Measurements from ENCODE around the gene A1BG. TPM values are rescaled to one million over a fixed set of nuclear protein-coding genes. Genes with fewer than 3 reads are reported as not detected.
"Not testable (repeated sequence)": the region's sequence is repeated elsewhere in the genome, so short reads cannot be mapped to it uniquely, and the experiment has no call there.

Gene A1BG
- total RNA-seq, 1 donor from 2014 or later = 11.8 TPM

- Mint-ChIP-seq H3K4me1 (ENCODE audit: low read depth) (peaks cover 30% of the 10 kb centered on the region), H3K36me3 (ENCODE audit: low read depth) (peaks cover 96% of the 10 kb centered on the region)
- DNase-seq (ENCODE audit: low spot score); intact Hi-C loops (cut with micrococcal nuclease); H3K4me3 Mint-ChIP-seq (ENCODE audit: low read depth); H3K27me3 Mint-ChIP-seq (ENCODE audit: low read depth); H3K27ac Mint-ChIP-seq; H3K9me3 Mint-ChIP-seq: not testable (repeated sequence)
Measured at GRCh38 chr19:58310685-58311084, 42.6 kb downstream of the A1BG start.

- Mint-ChIP-seq H3K36me3 (ENCODE audit: low read depth) (peaks cover 86% of the 10 kb centered on the region), H3K4me1 (ENCODE audit: low read depth) (peaks cover 40% of the 10 kb centered on the region), H3K27ac (no peak overlapping the region), H3K9me3 (peaks cover 8% of the 10 kb centered on the region), H3K4me3 (ENCODE audit: low read depth) (no peak overlapping the region), H3K27me3 (ENCODE audit: low read depth) (no peaks in the 10 kb centered on the region)
- intact Hi-C loops (cut with micrococcal nuclease) = loop anchor here (5.0 kb wide), 1 partner anchor 40 kb away; no protein-coding TSS in a partner anchor
- no peak for DNase-seq (ENCODE audit: low spot score)
Measured at GRCh38 chr19:58307736-58308135, 45.6 kb downstream of the A1BG start.

- no peaks in the 10 kb centered on the region for H3K27me3 Mint-ChIP-seq (ENCODE audit: low read depth)
- intact Hi-C loops (cut with micrococcal nuclease) = loop anchor here (1.0 to 5.0 kb wide), 7 partner anchors 20 to 123 kb away; partner anchors contain the start of genes ZNF274, ZNF544, ZNF584 and ZNF8
- peaks cover 37% of the 10 kb centered on the region for H3K4me1 Mint-ChIP-seq (ENCODE audit: low read depth)
- H3K27ac Mint-ChIP-seq = peak overlapping the region; percentile 97
- DNase-seq (ENCODE audit: low spot score) = no peak
- H3K4me3 Mint-ChIP-seq (ENCODE audit: low read depth) = peak overlapping the region; percentile 98
- H3K9me3 Mint-ChIP-seq = peaks cover 19% of the 10 kb centered on the region
- H3K36me3 Mint-ChIP-seq (ENCODE audit: low read depth) = peaks cover 85% of the 10 kb centered on the region
Measured at GRCh38 chr19:58305932-58306323, 47.4 kb downstream of the A1BG start.

- intact Hi-C loops (cut with micrococcal nuclease) = loop anchor here (1.0 to 5.0 kb wide), 7 partner anchors 21 to 122 kb away; partner anchors contain the start of genes ZNF274, ZNF544, ZNF584 and ZNF8
- H3K4me1 Mint-ChIP-seq (ENCODE audit: low read depth) = peaks cover 37% of the 10 kb centered on the region
- peaks cover 85% of the 10 kb centered on the region for H3K36me3 Mint-ChIP-seq (ENCODE audit: low read depth)
- H3K27ac Mint-ChIP-seq = peak within 1 kb of the TSS; percentile 97
- H3K27me3 Mint-ChIP-seq (ENCODE audit: low read depth) = no peaks in the 10 kb centered on the region
- DNase-seq (ENCODE audit: low spot score) = peak; percentile 93
- peaks cover 24% of the 10 kb centered on the region for H3K9me3 Mint-ChIP-seq
- peak within 1 kb of the TSS; percentile 98 for H3K4me3 Mint-ChIP-seq (ENCODE audit: low read depth)
Measured at GRCh38 chr19:58305065-58305931, 48.0 kb downstream of the A1BG start, which contains the start of gene ERVK3-1. ERVK3-1 (plus strand) TSS chr19:58305377; CDS start chr19:58312169, 6,792 bp downstream.

GRCh38 chr19:58304748-58305064 is 48.6 kb downstream of the A1BG start:
- DNase-seq (ENCODE audit: low spot score) = no peak
- H3K4me1 Mint-ChIP-seq (ENCODE audit: low read depth) = peaks cover 37% of the 10 kb centered on the region
- intact Hi-C loops (cut with micrococcal nuclease) = loop anchor here (1.0 to 5.0 kb wide), 7 partner anchors 22 to 122 kb away; partner anchors contain the start of genes ZNF274, ZNF544, ZNF584 and ZNF8

GRCh38 chr19:58304255-58304654 is 49.0 kb downstream of the A1BG start:
- peaks cover 34% of the 10 kb centered on the region for H3K4me1 Mint-ChIP-seq (ENCODE audit: low read depth)
- DNase-seq (ENCODE audit: low spot score) = no peak
- intact Hi-C loops (cut with micrococcal nuclease) = loop anchor here (2.0 kb wide), 4 partner anchors 75 to 121 kb away; partner anchors contain the start of genes ZNF274, ZNF544, ZNF584 and ZNF837
- H3K27me3 Mint-ChIP-seq (ENCODE audit: low read depth) = no peaks in the 10 kb centered on the region
- H3K4me3 Mint-ChIP-seq (ENCODE audit: low read depth) = peak overlapping the region; percentile 98
- peaks cover 85% of the 10 kb centered on the region for H3K36me3 Mint-ChIP-seq (ENCODE audit: low read depth)
- peak overlapping the region; percentile 97 for H3K27ac Mint-ChIP-seq
- peaks cover 23% of the 10 kb centered on the region for H3K9me3 Mint-ChIP-seq

More at GRCh38 chr19:58304748-58305064, 48.6 kb downstream of the A1BG start:
- Mint-ChIP-seq H3K4me3 (ENCODE audit: low read depth) (peak overlapping the region; percentile 98), H3K27me3 (ENCODE audit: low read depth) (no peaks in the 10 kb centered on the region), H3K27ac (peak overlapping the region; percentile 97), H3K36me3 (ENCODE audit: low read depth) (peaks cover 85% of the 10 kb centered on the region), H3K9me3 (peaks cover 25% of the 10 kb centered on the region)

GRCh38 chr19:58300620-58301019 is 52.7 kb downstream of the A1BG start:
- peaks cover 78% of the 10 kb centered on the region for H3K36me3 Mint-ChIP-seq (ENCODE audit: low read depth)
- peaks cover 30% of the 10 kb centered on the region for H3K9me3 Mint-ChIP-seq
- H3K27me3 Mint-ChIP-seq (ENCODE audit: low read depth) = no peaks in the 10 kb centered on the region
- no peak overlapping the region for H3K4me3 Mint-ChIP-seq (ENCODE audit: low read depth)
- intact Hi-C loops (cut with micrococcal nuclease) = no loop called here
- no peak for DNase-seq (ENCODE audit: low spot score)
- no peak overlapping the region for H3K27ac Mint-ChIP-seq
- H3K4me1 Mint-ChIP-seq (ENCODE audit: low read depth) = peaks cover 10% of the 10 kb centered on the region

- no peaks in the 10 kb centered on the region for H3K4me1 Mint-ChIP-seq (ENCODE audit: low read depth)
- H3K27me3 Mint-ChIP-seq (ENCODE audit: low read depth) = no peaks in the 10 kb centered on the region
- H3K27ac Mint-ChIP-seq = no peak overlapping the region
- H3K9me3 Mint-ChIP-seq = peaks cover 61% of the 10 kb centered on the region
- H3K36me3 Mint-ChIP-seq (ENCODE audit: low read depth) = peaks cover 93% of the 10 kb centered on the region
- H3K4me3 Mint-ChIP-seq (ENCODE audit: low read depth) = no peak overlapping the region
- intact Hi-C loops (cut with micrococcal nuclease) = no loop called here
- DNase-seq (ENCODE audit: low spot score) = no peak
Measured at GRCh38 chr19:58296104-58296503, 57.2 kb downstream of the A1BG start.

Other genes with a start within 250 kb of the A1BG start
- 2.0 and 2.1 TPM in 2 replicates for gene ZNF329, start 202.7 kb downstream of the A1BG start, total RNA-seq
- 18.4 and 19.9 TPM in 2 replicates for gene ZNF274, start 170.4 kb downstream of the A1BG start, total RNA-seq
- gene ZNF544, start 124.6 kb downstream of the A1BG start, total RNA-seq = 42.0 and 49.1 TPM in 2 replicates
- gene ZNF8, start 74.5 kb downstream of the A1BG start, total RNA-seq = 4.7 and 5.3 TPM in 2 replicates
- gene ERVK3-1, start 48.1 kb downstream of the A1BG start, total RNA-seq = 64.2 and 65.0 TPM in 2 replicates
- 4.6 and 4.9 TPM in 2 replicates for gene ZSCAN22, start 26.5 kb downstream of the A1BG start, total RNA-seq
- 0.76 and 2.2 TPM in 2 replicates for gene ZNF497, start 9.3 kb upstream of the A1BG start, total RNA-seq
- 1.1 and 1.5 TPM in 2 replicates for gene ZNF837, start 27.5 kb upstream of the A1BG start, total RNA-seq
- gene RPS5, start 33.8 kb upstream of the A1BG start, total RNA-seq = 1,217 and 1,244 TPM in 2 replicates
- 0.57 and 0.91 TPM in 2 replicates for gene RNF225, start 42.2 kb upstream of the A1BG start, total RNA-seq
- gene ZNF584, start 55.2 kb upstream of the A1BG start, total RNA-seq = 11.2 and 12.2 TPM in 2 replicates
- 3.2 and 3.4 TPM in 2 replicates for gene ZNF132, start 86.7 kb upstream of the A1BG start, total RNA-seq
- 9.6 and 11.3 TPM in 2 replicates for gene ZNF324B, start 98.1 kb upstream of the A1BG start, total RNA-seq
- gene ZNF324, start 113.6 kb upstream of the A1BG start, total RNA-seq = 11.6 and 12.3 TPM in 2 replicates
- gene ZNF446, start 122.9 kb upstream of the A1BG start, total RNA-seq = 6.6 and 6.9 TPM in 2 replicates
- gene SLC27A5, start 158.5 kb upstream of the A1BG start, total RNA-seq = 23.0 and 23.5 TPM in 2 replicates
- gene ZBTB45, start 166.3 kb upstream of the A1BG start, total RNA-seq = 16.6 and 17.7 TPM in 2 replicates
- gene TRIM28, start 190.6 kb upstream of the A1BG start, total RNA-seq = 658 and 662 TPM in 2 replicates
- gene CHMP2A, start 201.6 kb upstream of the A1BG start, total RNA-seq = 102 and 105 TPM in 2 replicates
- gene UBE2M, start 205.1 kb upstream of the A1BG start, total RNA-seq = 133 and 142 TPM in 2 replicates
- 18.8 and 19.0 TPM in 2 replicates for gene MZF1, start 219.8 kb upstream of the A1BG start, total RNA-seq

Data from activated T-helper 2 cell treated with anti-CD3 and anti-CD28 coated beads, Interferon-gamma antibody, Interleukin-2, Interleukin-4, amounts not matched to agents 10 μg/mL and 5 μg/mL and 100 μg/mL, durations not matched to agents 14 hours and 24 hours and 36 hours (primary cell).